Neural cell (in vitro differentiated cells): ENCODE results near the gene OR6J1.

Experiments
- CTCF ChIP-seq: fragments of 450-650 bp; IDR thresholded peaks from 2 replicates; pipeline ENCODE4 v1.5.1; 2014; ENCODE audit warnings: antibody characterized with exemption, mild to moderate bottlenecking, moderate library complexity; ENCODE audit not compliant: poor library complexity, severe bottlenecking
- EP300 ChIP-seq: fragments of 450-650 bp; conservative IDR thresholded peaks from 2 replicates; pipeline ENCODE4 v1.6.1; 2014; ENCODE audit warnings: antibody characterized with exemption, mild to moderate bottlenecking, moderate library complexity; ENCODE audit not compliant: poor library complexity, severe bottlenecking
- EZH2 ChIP-seq: fragments of 200-600, 300-800 bp; shearing (Covaris generic), sonication (generic); IDR thresholded peaks from 2 replicates; pipeline ENCODE4 v1.6.1; 2014; ENCODE audit warnings: antibody characterized with exemption, low read length, borderline replicate concordance, mild to moderate bottlenecking; ENCODE audit not compliant: insufficient read depth, poor library complexity, severe bottlenecking
- REST ChIP-seq: IDR thresholded peaks from 2 replicates; pipeline ENCODE4 v1.6.1; 2012; ENCODE audit warnings: borderline replicate concordance
- TAF1 ChIP-seq: IDR thresholded peaks from 2 replicates; pipeline ENCODE4 v1.6.1; 2012; ENCODE audit warnings: low read depth

GRCh38 chr14:22606380-22606779 is 37.8 kb downstream of the OR6J1 start:
- no peak for TF ChIP-seq TAF1
- TF ChIP-seq EP300 = no peak
- no peak for TF ChIP-seq CTCF
- no peak for TF ChIP-seq EZH2
- TF ChIP-seq REST = no peak
